A673 (cell line): ENCODE results near the gene POLR1E.
"Not testable (repeated sequence)": the region's sequence is repeated elsewhere in the genome, so short reads cannot be mapped to it uniquely, and the experiment has no call there.

ENCODE experiments used
- CTCF ChIP-seq: fragments of 300-800, 200-600 bp; sonication (generic); conservative IDR thresholded peaks from 2 replicates; pipeline ENCODE4 v1.5.1; 2017; ENCODE audit warnings: low read depth, mild to moderate bottlenecking, antibody characterized with exemption, low read length, moderate library complexity, mixed read lengths
- EZH2 ChIP-seq: fragments of 200-600 bp; sonication (generic); IDR thresholded peaks from 2 replicates; pipeline ENCODE4 v1.6.1; 2017; ENCODE audit warnings: borderline replicate concordance, low read depth, mild to moderate bottlenecking, mixed read lengths, antibody characterized with exemption, low read length; ENCODE audit not compliant: poor library complexity, severe bottlenecking

- not testable (repeated sequence) for TF ChIP-seq CTCF, EZH2
Measured at GRCh38 chr9:37467530-37467929, 18.2 kb upstream of the POLR1E start.
